GM19468 (cell line): ENCODE data around the gene STK24.

Source experiments
- ATAC-seq: cut with Tn5 transposase; IDR thresholded peaks from one replicate; pipeline ENCODE4 v1.9.1; 2021; ENCODE audit warnings: mild to moderate bottlenecking, moderate library complexity, moderate number of reproducible peaks; ENCODE audit not compliant: unreplicated experiment; ENCODE audit errors: extremely low read depth

STK24 gene

DNA sequence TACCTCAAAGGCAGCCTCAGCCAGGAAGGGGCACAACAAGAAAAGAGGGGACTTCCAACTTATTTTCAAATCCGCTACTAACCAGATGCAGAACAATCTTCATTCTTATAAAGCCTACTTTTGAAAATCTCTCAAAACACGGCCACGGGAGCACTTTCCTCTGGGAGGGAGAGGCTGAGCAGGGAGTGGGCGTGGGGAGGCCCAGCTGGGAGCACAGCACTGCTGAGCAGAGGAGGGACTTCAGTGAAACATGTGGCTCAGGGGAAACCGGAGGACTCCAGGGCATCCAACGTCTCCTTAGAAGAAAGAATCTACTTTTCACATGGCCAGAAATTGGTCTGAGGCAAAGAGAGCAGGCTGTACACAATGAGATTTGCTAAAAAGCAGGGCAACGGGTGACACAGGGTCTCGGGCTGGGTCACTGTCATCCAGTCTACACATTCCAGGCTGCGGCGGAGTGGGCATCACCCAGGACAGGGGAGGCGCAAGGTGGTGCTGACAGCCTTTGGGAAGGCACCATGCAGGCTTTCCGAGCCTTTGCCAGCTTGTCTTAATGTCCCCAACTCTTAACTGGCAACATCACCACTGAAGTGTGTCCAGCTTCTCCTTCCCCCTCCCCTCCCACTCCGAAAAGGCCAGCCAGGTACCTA lies 117.1 kb downstream of the STK24 start:
- no peak for ATAC-seq

- ATAC-seq: no peak
These were observed 117.7 kb downstream of the STK24 start for GRCh38 chr13:98459171-98459681.

DNA sequence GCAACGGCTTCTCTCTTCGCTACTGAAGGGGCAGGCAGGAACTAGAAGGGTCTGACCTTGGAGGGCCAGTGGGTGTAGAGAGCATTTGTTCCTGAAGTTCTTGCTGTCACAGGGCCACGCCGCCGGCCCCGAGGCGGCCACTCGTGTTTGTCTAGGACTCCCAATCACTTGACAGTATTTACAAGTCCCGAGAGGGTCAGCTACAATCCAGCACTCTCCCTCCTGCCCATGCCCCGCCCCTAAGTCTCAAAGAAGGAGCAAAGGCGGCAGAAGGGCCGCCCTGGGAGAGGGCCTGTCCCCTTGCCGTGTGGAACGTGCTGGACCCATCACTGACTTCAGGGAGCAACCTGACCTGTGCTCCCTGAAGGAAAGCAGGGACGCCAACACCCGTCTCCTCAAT lies 118.5 kb downstream of the STK24 start:
- no peak for ATAC-seq

- ATAC-seq: no peak
These were observed 119.9 kb downstream of the STK24 start for GRCh38 chr13:98457053-98457452.

GRCh38 chr13:98456413-98456845 lies 120.5 kb downstream of the STK24 start:
- no peak for ATAC-seq

GRCh38 chr13:98454389-98454881 lies 122.5 kb downstream of the STK24 start:
- ATAC-seq: no peak

GRCh38 chr13:98452851-98453843 lies 123.8 kb downstream of the STK24 start:
- no peak for ATAC-seq

GRCh38 chr13:98451676-98452470 lies 125.0 kb downstream of the STK24 start:
- no peak for ATAC-seq

DNA sequence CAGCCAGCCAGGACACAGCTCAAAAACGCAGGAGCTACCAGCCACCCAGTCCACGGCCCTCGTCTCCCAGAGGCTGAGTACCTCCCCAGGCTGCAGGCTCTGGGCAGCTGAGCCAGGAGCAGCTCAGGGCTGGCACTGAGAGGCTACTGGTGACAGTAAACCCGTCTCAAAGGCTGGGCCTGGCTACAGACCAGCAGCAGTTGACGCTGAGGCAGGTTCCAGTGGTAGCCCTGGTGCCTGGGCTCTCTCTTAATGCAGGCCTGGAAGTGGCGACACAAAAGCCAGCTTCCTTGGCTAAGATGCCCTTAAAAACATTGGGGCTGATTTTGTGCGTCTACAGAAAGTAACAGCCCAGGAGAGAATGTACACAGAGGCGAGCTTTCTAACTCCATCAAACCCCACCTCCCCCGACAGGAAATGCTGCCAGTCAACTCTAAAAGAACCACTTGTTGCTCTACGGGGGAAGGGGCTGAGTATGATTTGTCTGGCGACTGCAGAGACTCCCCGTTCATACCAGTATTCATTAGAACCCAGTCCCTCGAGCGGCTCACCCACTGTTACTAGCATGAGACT lies 126.3 kb downstream of the STK24 start:
- no peak for ATAC-seq

GRCh38 chr13:98450026-98450425 lies 126.9 kb downstream of the STK24 start:
- ATAC-seq: no peak

- no peak for ATAC-seq
These were observed 127.6 kb downstream of the STK24 start for GRCh38 chr13:98449273-98449672.

DNA sequence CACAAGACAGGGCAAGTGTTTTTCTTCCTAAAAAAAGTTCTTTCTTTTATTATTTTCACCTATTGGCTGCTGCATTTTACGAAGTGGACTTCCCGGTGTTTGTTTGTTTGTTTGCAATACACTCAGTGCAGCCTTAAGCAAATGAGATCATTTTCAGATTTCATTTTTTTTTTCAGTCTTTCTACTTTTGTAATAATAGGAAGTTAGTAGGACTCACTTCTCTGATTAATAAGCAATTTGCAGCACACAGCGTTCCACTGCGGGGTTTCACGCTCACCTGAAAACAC lies 128.3 kb downstream of the STK24 start:
- no peak for ATAC-seq

GRCh38 chr13:98447881-98448641 lies 128.8 kb downstream of the STK24 start:
- ATAC-seq: no peak

- no peak for ATAC-seq
These were observed 129.8 kb downstream of the STK24 start for GRCh38 chr13:98447130-98447529.

DNA sequence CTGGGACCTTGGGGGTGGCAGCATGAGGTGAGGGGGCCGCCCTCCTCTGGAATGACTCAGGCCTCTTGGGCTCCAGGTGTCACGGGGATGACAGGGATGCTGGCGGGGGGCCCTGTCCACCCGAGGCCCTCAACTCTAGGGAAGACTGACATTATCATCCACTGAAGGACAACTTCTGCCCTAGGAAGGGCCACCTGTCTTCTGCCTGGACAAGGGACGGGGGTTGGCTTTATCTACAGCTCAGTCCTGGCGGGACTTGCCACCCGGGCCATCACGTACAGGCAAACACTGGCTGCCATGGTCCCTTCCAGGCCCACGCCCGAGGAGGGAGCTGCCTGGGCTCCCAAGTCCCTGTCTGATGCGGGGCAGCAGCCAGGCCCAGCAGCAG lies 130.7 kb downstream of the STK24 start:
- ATAC-seq: no peak

DNA sequence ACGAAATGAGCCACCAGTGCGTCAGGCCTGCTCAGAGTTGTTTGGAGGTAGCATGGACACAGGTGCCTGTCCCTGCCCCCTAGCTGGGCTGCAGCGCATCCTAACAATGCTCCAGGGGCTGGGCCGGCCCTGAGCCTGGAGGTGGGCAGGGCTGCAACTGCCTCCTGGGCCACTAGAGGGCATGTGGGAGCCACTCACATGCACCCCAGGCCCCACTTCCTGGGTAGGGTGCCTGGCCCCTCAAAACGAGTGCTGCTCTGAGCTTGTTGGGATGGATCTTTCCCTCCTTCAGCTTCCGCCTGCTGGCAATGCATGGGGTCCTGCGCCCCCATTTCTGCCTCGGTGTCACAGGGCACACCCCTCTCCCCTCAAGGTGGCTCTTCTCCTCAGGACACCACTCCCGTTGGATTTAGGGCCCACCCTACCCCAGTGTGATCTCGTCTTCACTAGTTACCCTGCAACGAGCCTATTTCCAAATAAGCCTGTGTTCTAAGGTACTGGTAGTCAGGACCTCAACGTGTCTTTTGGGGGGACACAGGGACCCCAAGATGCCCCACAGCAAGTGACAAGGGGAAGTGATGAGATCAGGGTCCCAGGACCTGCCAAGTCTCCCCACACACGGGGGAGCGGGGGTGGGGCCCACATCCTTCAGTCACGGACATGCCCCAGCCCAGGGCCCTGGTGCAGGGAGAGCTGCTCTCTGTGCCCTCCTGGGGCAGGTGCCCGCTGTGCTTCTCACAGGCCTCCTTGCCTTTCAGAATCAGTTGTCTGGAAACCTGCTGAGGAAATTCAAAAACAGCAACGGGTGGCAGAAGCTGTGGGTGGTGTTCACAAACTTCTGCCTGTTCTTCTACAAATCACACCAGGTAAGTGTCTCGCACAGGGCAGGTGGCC lies 131.3 kb downstream of the STK24 start:
- peak; percentile 86 for ATAC-seq

DNA sequence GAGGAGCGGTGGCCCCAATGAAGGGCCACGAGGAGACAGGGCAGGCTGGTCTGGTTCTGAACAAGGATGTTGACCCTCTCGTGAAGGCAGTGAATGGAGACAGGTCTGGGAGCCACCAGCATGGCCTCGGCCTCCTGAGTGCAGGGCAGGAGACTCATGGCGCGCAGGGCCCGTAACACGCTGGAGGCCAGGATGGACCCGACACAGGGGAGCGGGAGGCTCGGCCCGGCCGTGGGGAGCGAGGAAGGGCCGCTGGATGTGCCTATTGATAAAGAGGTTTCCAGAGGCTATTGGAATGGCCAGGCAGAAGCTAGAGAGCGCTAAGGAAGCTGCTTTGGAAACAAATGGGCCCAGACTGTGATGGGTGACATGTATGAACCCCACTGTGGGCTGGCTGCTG lies 132.5 kb downstream of the STK24 start:
- no peak for ATAC-seq

DNA sequence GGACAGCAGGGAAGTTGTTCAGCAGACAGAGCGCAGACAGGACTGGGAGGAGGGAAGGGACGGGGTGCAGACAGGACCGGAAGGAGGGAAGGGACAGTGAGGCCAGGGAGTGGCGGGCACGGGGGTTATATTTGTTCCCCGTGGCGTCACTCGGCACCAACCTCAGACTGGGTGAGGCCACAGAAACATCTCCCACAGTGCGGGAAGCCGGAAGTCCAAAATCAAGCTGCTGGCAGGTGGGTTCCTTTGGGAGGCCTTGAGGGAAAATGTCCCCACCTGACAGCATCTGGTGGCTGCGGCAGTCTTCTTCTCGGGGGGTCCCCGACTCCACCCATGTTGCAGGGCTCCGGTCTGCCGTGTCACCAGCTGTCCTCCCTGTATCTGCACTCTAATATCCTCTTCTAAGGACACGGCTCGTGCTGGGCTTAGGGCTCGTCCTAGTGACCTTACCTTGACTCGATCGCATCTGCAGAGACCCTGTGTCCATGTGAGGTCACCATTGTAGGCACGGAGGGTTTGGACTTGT lies 133.0 kb downstream of the STK24 start:
- ATAC-seq: no peak
